ENCODE measurements around the gene GGTLC3. TPM values are rescaled to one million over a fixed set of nuclear protein-coding genes. Genes with fewer than 3 reads are reported as not detected.
"Not testable (repeated sequence)": the region's sequence is repeated elsewhere in the genome, so short reads cannot be mapped to it uniquely, and the experiment has no call there.

GGTLC3 gene
- not detected for polyA plus RNA-seq (2013, experiment 1 of 2; ENCODE audit: insufficient read length)
- polyA plus RNA-seq (2013, experiment 2 of 2; ENCODE audit: insufficient read length): not detected

DNA sequence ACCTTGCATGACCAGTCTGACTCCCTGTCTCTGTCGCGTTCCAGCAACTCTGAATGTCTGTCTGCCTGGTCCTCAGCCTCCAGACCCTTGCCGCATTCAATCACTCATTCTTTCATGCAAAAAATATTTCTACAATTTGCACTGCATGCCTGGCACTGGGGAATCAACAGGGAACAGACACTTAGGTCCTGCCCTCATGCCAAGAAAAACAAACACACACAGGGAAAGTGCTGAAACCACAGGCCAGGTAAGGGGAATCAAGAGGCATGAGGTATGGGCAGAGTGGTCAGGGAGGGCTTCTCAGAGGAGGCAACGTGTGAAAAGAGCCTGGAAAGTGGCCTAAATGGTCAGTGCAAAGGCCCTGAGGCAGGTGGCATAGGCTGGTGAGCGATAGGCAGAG, at the start of gene GGTLC3:
Gene GGTLC3, minus strand, starts transcription at position 101 of the 400 bp plus-strand sequence. CDS start 264 bp downstream, outside the sequence.
- not testable (repeated sequence) for DNase-seq

GRCh38 chr22:18560099-18560974, 42.4 kb upstream of the GGTLC3 start:
- not testable (repeated sequence) for DNase-seq

DNA sequence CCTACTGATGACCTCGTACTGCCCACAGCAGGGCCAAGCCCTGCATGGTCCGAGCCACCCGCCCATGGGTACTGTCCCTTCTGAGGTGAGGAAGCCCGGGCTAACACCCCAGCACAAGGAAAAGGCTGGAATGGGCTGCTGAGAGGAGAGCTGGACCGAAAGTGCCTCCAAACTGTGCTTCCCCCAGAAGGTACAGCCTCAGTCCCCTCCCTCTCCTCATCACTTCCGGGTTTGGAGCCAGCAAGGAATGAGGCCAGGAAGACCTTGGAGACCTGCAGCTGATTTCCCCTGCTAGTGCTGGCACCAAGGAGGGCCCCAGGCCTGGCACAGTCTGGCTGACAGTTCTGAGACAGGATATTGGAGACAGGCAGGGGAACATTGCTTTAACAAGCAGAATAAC, 41.0 kb upstream of the GGTLC3 start:
- not testable (repeated sequence) for DNase-seq

- not testable (repeated sequence) for DNase-seq
Observed at GRCh38 chr22:18558516-18558915, 40.6 kb upstream of the GGTLC3 start.

GRCh38 chr22:18554280-18555256, 36.6 kb upstream of the GGTLC3 start:
- not testable (repeated sequence) for DNase-seq

DNA sequence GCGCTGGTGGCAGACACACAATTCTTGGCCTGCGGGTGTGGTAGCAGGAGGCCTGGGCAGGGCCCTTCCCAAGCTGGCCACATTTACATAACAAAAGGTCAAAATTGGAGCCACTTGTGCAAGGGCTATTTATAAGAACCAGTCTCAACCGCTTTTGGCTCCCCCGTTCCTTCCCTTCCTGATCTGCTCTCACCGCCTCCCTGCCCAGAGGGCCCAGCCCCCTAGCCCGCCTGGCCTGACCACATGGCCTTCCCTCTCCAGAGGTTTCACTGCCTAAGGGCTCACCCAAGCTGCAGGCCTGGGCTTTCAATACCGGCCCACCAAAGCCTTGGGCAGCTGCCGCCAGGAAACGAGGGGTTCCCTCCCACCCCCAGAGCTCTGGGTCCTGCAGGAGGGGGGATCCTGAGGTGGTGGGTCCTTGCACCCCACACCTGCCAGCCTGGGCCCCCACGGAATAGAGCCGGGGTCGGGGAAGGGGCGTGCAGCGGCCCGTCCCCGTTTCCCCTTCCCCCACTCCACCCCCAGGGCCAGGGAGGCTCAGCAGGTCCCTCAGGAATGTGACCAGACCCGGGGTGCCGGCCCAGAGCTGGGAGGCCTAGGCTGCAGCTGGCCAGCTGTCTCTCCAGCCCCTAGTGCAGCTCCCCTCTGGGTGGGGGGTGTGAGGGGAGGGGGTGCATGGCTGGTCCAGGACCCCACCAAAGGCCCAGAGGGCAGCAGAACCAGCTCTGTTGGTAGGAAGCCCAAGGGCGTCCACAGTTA, 35.1 kb upstream of the GGTLC3 start:
- not testable (repeated sequence) for DNase-seq

GRCh38 chr22:18551046-18551445, 33.1 kb upstream of the GGTLC3 start:
- DNase-seq: not testable (repeated sequence)

GRCh38 chr22:18549458-18550179, 31.7 kb upstream of the GGTLC3 start:
- not testable (repeated sequence) for DNase-seq

DNA sequence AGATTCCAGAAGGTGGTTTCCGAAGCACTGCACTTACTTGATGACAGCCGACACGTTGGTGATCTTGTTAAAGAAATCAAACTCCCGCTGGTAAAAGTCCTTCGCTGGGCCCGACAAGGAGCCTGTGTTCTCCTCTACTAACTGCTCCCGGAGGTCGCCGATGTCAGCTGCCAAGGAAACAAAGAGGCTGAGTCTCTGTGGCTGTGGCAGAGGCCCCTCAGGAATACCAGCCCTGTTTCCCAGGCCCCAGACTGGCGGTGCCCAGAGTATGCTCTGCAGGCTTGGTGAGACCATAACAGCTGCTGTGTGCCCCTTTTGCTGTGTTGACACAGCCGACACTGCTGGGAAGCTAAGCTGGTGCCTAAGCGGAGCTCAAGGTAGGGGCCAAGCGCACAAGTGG, 26.7 kb upstream of the GGTLC3 start:
- not testable (repeated sequence) for DNase-seq

GRCh38 chr22:18543400-18543799, 25.4 kb upstream of the GGTLC3 start:
- not testable (repeated sequence) for DNase-seq

DNA sequence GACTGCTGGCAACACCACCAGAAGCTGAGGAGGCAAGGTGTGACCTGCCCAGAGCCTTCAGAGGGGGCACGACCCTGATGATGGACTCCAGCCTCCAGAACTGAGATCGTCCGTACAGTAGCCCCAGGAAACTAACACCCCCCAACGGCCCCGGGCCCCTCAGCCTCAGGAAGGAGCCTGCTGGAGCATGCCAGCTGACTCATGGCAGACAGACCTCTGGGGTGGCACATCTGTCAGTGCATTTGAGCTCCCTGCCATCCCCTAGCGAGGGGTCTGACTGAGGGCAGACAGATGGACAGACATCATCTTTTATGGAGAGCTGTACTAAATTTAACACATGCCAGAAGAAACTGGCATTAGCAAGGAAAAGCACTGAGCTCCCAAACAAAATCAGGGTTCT, 22.0 kb upstream of the GGTLC3 start:
- DNase-seq: not testable (repeated sequence)

GRCh38 chr22:18534315-18534714, 16.4 kb upstream of the GGTLC3 start:
- not testable (repeated sequence) for DNase-seq

DNA sequence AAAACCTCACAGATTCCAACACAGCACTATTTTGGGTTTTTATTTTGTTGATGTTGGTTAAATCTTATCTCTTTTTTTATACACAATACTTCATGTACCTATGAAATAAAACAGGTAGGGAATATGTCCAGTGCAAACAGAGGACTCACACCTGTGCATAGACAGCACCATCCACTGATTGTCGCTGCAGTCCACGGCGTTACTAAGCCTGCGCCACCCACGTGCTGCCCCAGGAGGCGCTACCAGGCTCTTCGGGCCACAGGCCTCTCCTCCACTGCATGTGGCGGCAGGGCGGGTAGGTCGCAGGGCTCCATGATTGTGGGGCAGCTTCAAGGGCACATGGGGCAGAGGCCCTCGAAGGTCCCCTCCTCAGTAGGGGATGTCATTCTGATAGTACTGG, 15.7 kb upstream of the GGTLC3 start:
- DNase-seq: not testable (repeated sequence)

DNA sequence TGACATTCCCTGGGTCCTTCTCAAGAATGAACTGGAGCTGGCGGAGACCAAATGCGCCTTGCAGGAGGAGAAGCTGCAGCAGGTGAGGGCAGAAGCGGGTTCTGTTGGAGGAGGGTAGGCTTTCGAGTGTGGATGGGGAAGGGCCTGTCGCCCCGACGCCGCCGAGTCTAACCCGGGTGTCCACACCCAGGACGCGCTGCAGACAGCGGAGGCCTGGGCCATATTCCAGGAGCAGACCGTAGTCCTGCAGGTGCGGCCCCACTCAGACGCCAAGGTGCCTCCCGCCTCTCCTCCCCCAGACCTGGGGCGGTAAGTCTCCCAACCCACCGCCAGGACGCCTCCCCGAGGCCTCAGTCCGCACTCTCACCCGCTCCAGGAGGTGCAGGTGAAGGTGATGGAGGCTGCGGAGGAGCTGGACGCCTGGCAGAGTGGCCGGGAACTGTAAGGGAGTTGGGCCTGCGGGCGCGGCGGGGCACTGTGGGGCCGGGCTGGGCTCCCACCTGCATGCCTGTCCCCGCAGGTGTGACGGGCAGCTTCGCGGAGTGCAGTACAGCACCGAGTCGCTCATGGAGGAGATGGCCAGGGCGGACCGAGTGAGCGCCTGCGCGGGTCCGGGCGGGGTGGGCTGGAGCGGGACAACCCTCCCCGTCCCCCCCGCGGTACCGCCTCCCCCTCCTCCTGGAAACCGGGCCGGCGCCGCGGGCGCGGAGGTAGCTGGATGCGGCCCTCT, 11.6 kb upstream of the GGTLC3 start:
- not testable (repeated sequence) for DNase-seq

GRCh38 chr22:18528597-18529415, 10.8 kb upstream of the GGTLC3 start:
- DNase-seq: peak; percentile 69

DNA sequence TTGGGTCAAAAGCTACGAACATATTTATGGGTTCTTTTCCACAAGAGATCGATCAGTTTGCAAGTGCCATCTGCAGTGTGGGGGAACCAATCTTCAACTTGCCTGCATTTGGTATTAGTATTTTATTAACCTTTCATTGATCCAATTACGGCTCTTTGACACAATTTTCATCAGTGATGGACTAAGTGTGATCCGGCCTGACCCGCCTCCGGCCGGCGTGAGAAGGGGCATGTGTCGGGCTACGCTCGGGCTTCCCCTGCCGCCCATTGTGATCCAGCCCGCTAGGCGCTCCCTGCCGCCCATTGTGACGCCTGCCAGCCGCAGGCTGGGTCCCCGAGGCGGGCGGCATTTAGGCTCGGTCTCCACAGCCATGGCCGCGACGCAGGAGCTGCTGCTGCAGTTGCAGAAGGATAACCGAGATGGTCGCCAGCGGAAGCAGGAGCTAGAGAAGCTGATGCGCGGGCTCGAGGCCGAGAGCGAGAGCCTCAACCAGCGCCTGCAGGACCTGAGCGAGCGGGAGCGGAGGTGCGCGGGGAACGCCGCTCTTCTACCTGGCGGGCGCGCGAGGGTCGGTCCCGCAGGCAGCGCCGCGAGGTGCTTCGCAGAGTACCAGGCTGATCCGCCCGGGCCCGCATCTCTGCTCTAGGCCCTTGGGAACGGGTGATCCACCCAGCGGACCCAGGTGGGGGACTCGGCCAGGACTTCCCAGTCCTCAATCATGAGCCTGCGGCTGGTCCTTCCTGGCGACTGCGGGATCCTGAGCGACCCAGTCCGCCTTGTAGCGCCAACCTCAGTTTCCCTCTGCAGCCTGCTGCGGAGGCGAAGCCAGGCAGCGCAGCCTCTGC, 10.0 kb upstream of the GGTLC3 start, which contains the start of gene TMEM191B:
Gene TMEM191B, plus strand, starts transcription at position 51 of the 845 bp plus-strand sequence. Its CDS starts 179 bp downstream, at position 230.
- not testable (repeated sequence) for DNase-seq

DNA sequence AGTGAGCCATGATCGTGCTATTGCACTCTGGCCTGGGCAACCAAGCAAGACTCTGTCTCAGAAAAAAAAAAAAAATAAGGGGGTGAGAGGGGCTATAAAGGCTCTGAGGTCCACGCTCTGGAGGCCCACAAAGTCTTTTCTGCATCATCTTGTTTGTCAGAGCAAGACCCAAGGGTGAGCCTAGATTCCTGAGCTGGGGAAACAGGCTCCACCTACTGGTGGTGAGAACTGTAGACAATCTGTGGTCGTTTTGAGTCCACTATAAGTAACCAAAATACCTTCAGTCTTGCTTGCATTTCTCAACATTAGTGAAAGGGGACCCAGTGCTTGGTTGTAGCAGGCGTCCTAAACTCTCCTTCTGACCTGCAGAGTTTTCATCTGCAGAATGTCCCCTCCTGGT, 5.4 kb upstream of the GGTLC3 start:
- DNase-seq: not testable (repeated sequence)

DNA sequence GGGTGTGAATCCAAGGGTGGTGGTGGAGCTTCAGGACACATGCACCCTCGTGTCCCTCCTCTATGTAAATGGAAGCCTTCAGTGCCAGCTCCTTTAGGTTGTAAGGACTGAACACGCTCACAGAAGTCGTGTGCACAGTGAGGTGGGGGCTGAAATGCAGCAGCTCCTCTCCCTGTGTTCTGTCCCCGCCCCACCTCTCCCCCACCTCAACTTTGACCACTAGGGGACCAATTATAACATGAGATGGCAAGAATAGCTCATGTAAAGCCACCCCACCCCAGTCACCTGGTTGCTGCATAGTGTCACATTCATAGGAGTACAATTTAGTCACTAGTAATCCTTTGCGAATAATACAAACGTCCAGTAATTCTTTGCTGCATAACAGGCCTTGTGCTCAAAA, 4.8 kb upstream of the GGTLC3 start:
- DNase-seq: not testable (repeated sequence)

Measured in fibroblast of skin of back (primary cell).